Measurements from ENCODE around the gene NLRC5. TPM values are rescaled to one million over a fixed set of nuclear protein-coding genes. Genes with fewer than 3 reads are reported as not detected.
"Not testable (repeated sequence)": the region's sequence is repeated elsewhere in the genome, so short reads cannot be mapped to it uniquely, and the experiment has no call there.

NLRC5 gene
- total RNA-seq, 2 donors from 2014 or later, result 239 to 256 TPM

DNA sequence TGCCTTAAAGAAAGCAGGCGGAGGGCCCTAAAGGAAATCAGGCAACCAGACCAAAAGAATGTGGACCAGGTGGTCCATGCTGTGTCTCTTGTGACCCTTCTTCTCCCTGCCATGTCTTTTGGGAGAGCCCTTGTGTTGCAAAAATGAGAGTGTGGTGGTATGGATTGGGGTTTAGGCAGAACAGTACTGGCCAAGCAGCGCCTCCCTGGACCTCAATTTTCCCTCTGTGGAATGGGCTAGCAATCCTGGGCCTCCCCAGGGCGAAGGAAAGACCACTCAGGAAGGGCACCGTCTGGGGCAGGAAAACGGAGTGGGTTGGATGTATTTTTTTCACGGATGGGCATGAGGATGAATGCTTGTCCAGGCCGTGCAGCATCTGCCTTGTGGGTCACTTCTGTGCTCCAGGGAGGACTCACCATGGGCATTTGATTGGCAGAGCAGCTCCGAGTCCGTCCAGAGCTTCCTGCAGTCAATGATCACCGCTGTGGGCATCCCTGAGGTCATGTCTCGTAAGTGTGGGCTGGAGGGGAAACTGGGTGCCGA lies 7.6 kb upstream of the NLRC5 start:
- no peaks in the 10 kb centered on the region for H3K9me3 Mint-ChIP-seq
- H3K4me1 Mint-ChIP-seq (ENCODE audit: low read depth), result peaks cover 71% of the 10 kb centered on the region
- DNase-seq, result no peak
- no peak overlapping the region for H3K27ac Mint-ChIP-seq
- H3K4me3 Mint-ChIP-seq, result no peak overlapping the region
- ATAC-seq (replicated peaks in 1 of 2), result no peak
- H3K27me3 Mint-ChIP-seq (ENCODE audit: low read depth), result no peaks in the 10 kb centered on the region
- peaks cover 8 to 15% of the 10 kb centered on the region in 2 donors for H3K36me3 Mint-ChIP-seq (ENCODE audit: insufficient read depth in 2 of 2)

DNA sequence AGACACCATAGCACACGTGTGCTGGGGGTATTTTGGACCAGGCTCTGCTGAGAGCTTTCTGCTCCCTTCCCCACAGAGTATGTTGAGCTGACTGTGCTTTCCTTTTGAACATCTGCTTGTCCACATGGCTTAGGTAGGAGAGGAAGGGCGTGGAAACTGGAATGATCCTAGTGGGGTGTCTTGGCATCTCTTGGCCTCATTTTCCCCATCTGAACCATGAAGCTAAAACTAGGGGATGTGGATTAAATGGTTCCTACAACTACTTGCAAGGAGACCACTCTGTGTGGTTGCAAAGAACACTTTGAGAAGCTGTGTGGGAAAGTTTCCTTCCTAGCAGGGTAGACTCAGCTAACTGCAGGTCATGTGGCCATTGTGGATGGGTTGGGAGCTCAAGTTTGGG lies 6.7 kb upstream of the NLRC5 start:
- ATAC-seq (replicated peaks in 1 of 2) (no peak), DNase-seq (no peak)
- H3K36me3 Mint-ChIP-seq (ENCODE audit: insufficient read depth in 2 of 2), result peaks cover 9 to 17% of the 10 kb centered on the region in 2 donors

DNA sequence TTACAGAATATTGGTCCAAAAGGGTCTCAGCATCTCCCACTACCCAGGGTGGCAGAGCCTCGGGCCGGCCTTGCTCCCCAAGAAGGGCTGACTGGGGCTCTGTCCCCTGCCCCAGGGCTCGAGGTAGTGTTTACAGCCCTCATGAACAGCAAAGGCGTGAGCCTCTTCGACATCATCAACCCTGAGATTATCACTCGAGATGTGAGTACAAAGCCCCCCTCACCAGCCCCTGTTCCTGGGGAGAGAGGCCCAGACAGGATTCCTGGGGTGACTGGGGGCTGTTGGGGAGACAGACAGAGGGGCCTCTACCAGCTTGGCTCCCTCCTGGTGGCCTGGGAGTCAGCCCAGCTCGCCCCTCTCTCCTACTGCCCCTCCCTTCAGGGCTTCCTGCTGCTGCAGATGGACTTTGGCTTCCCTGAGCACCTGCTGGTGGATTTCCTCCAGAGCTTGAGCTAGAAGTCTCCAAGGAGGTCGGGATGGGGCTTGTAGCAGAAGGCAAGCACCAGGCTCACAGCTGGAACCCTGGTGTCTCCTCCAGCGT lies 6.1 kb upstream of the NLRC5 start:
- DNase-seq (no peak), ATAC-seq (replicated peaks in 1 of 2) (no peak)
- Mint-ChIP-seq H3K36me3 (ENCODE audit: insufficient read depth in 2 of 2) (peaks cover 9 to 21% of the 10 kb centered on the region in 2 donors), H3K27me3 (ENCODE audit: low read depth) (no peaks in the 10 kb centered on the region), H3K27ac (no peak overlapping the region), H3K9me3 (no peaks in the 10 kb centered on the region), H3K4me3 (no peak overlapping the region), H3K4me1 (ENCODE audit: low read depth) (peaks cover 85% of the 10 kb centered on the region)

More for the DNA sequence above, 6.7 kb upstream of the NLRC5 start:
- no peaks in the 10 kb centered on the region for H3K9me3 Mint-ChIP-seq
- no peak overlapping the region for H3K4me3 Mint-ChIP-seq
- H3K27ac Mint-ChIP-seq, result peak overlapping the region; percentile 87
- peaks cover 80% of the 10 kb centered on the region for H3K4me1 Mint-ChIP-seq (ENCODE audit: low read depth)
- H3K27me3 Mint-ChIP-seq (ENCODE audit: low read depth), result no peaks in the 10 kb centered on the region

DNA sequence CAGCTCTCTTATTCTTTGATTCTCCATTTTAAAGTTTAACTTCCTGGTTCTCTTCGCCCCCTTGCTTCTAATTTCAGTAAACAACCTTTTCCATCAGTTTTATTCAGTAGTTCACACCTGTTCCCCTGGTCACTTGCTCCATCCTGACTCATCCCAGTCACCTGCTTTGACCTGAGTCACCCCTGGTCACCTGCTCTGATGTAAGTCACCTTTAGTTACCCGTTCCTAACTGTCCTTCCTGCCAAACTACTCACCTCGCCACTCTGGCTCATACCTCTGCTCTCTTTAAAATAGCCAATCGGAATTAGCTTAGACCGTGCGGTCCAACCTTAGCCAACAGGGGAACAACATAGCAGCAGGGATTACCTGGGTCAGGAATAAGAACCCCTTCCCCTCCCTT lies 4.7 kb upstream of the NLRC5 start:
- Mint-ChIP-seq H3K27ac (peak overlapping the region; percentile 93), H3K9me3 (no peaks in the 10 kb centered on the region), H3K27me3 (ENCODE audit: low read depth) (no peaks in the 10 kb centered on the region), H3K4me3 (peak overlapping the region; percentile 60 to 83), H3K36me3 (ENCODE audit: insufficient read depth in 2 of 2) (peaks cover 13 to 21% of the 10 kb centered on the region in 2 donors), H3K4me1 (ENCODE audit: low read depth) (peaks cover 92% of the 10 kb centered on the region)
- DNase-seq (peak in 1 of 2 donors; percentile 38), ATAC-seq (replicated peaks in 1 of 2) (no peak)

GRCh38 chr16:56985288-56985961 lies 3.9 kb upstream of the NLRC5 start:
- Mint-ChIP-seq H3K9me3 (no peaks in the 10 kb centered on the region), H3K27me3 (ENCODE audit: low read depth) (no peaks in the 10 kb centered on the region), H3K36me3 (ENCODE audit: insufficient read depth in 2 of 2) (peaks cover 14 to 25% of the 10 kb centered on the region in 2 donors), H3K27ac (peak overlapping the region; percentile 93), H3K4me3 (peak overlapping the region; percentile 60 to 83), H3K4me1 (ENCODE audit: low read depth) (peaks cover 88% of the 10 kb centered on the region)
- ATAC-seq (replicated peaks in 1 of 2) (no peak), DNase-seq (peak in 1 of 2 donors; percentile 39)

GRCh38 chr16:56985962-56986360 lies 3.4 kb upstream of the NLRC5 start:
- no peaks in the 10 kb centered on the region for H3K9me3 Mint-ChIP-seq
- no peak for DNase-seq
- H3K4me3 Mint-ChIP-seq, result peak overlapping the region; percentile 60 to 83
- no peaks in the 10 kb centered on the region for H3K27me3 Mint-ChIP-seq (ENCODE audit: low read depth)
- peak overlapping the region; percentile 93 for H3K27ac Mint-ChIP-seq
- peaks cover 18 to 31% of the 10 kb centered on the region in 2 donors for H3K36me3 Mint-ChIP-seq (ENCODE audit: insufficient read depth in 2 of 2)
- peaks cover 88% of the 10 kb centered on the region for H3K4me1 Mint-ChIP-seq (ENCODE audit: low read depth)
- ATAC-seq (replicated peaks in 1 of 2), result no peak

DNA sequence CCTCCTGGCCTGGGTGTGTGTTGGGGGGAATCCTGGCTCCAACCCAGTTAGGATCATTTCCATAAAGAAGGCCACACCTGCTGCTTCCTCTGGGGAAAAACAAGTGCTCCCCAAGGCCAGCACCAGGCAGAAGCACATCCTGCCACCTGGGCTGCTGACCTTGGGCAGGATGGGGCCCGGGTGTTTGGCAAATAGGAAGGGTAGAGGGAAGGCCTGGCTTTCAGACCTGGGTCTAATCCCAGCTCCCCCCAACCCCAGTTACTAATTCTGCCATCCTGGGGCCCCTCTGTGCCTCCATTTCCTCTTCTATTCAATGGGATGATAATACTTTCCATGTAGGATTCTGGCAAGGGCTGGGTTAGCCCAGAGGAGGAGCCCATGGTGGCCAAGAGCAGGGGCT lies 3.0 kb upstream of the NLRC5 start:
- H3K27ac Mint-ChIP-seq, result peak overlapping the region; percentile 93
- peaks cover 85% of the 10 kb centered on the region for H3K4me1 Mint-ChIP-seq (ENCODE audit: low read depth)
- ATAC-seq (replicated peaks in 1 of 2) (no peak), DNase-seq (no peak)
- no peaks in the 10 kb centered on the region for H3K9me3 Mint-ChIP-seq
- no peaks in the 10 kb centered on the region for H3K27me3 Mint-ChIP-seq (ENCODE audit: low read depth)
- peaks cover 19 to 31% of the 10 kb centered on the region in 2 donors for H3K36me3 Mint-ChIP-seq (ENCODE audit: insufficient read depth in 2 of 2)
- peak overlapping the region; percentile 83 to 97 for H3K4me3 Mint-ChIP-seq

- not testable (repeated sequence) for H3K27me3 Mint-ChIP-seq (ENCODE audit: low read depth); ATAC-seq (replicated peaks in 1 of 2); DNase-seq; H3K9me3 Mint-ChIP-seq
- Mint-ChIP-seq H3K36me3 (ENCODE audit: insufficient read depth in 2 of 2) (peaks cover 22 to 36% of the 10 kb centered on the region in 2 donors), H3K4me1 (ENCODE audit: low read depth) (peaks cover 85% of the 10 kb centered on the region), H3K27ac (peak overlapping the region; percentile 93), H3K4me3 (peak overlapping the region; percentile 83 to 97)
Measured at GRCh38 chr16:56986908-56987307, 2.4 kb upstream of the NLRC5 start.

DNA sequence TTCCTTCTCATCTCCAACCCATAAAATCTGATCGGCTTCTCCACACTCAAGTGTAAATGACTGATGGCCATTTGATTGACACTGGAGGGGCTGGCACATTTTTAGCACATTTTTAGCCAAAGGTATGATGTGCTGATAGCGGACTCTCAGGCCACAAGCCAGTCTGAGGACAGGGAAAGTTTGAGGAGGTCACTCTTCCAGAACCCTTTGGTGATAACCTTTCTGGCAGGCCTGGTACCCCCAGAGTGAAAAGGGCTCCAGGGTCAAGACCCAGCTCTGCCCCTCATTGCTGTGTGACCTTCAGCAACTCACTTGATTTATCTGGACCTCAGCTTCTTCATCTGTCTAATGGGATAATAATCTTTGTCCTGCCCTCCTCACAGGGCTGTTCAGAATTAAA lies 1.7 kb upstream of the NLRC5 start:
- no peaks in the 10 kb centered on the region for H3K9me3 Mint-ChIP-seq
- H3K4me1 Mint-ChIP-seq (ENCODE audit: low read depth), result peaks cover 80% of the 10 kb centered on the region
- H3K27me3 Mint-ChIP-seq (ENCODE audit: low read depth), result no peaks in the 10 kb centered on the region
- peaks cover 22 to 32% of the 10 kb centered on the region in 2 donors for H3K36me3 Mint-ChIP-seq (ENCODE audit: insufficient read depth in 2 of 2)
- H3K27ac Mint-ChIP-seq, result peak overlapping the region; percentile 93
- DNase-seq, result no peak
- H3K4me3 Mint-ChIP-seq, result peak overlapping the region; percentile 83 to 97
- ATAC-seq (replicated peaks in 1 of 2), result no peak

DNA sequence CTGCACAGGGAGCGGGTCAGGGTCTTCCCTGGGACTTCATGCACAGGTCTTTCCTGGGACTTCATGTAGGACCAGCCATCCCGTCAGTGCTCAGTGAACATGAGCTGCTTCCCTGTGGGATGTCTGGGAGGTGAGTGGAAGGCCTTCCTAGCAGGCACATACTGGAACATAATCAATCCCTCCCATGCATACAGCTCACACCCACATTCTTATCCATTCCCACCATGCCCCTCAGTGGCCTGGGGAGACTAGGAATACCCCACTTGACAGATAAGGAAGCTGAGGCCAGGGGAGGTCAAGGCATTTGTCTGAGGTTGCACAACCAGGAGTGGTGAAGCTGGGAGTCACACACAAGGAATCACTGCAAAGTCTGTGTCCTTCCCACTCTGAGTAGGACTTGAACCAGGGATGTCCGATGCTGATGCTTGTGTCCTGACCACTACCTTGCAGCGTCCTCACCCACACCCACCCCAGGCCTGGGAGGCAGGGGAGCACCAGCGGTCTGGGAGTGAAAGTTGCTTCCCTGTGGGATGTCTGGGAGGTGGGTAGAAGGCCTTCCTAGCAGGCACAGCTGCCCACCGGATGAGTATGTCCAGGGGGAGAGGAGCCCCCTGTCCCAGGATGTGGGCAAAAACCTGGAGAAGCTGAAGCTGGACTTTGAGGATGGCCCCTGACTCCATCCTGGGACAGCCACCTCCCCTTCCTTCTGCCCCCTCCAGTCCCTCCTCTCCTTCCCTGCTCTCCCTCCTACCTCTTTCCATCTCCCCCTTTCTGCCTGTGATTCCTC lies 1.0 kb upstream of the NLRC5 start:
- DNase-seq, result no peak
- H3K4me3 Mint-ChIP-seq, result peak overlapping the region; percentile 83 to 97
- no peaks in the 10 kb centered on the region for H3K27me3 Mint-ChIP-seq (ENCODE audit: low read depth)
- peaks cover 22 to 34% of the 10 kb centered on the region in 2 donors for H3K36me3 Mint-ChIP-seq (ENCODE audit: insufficient read depth in 2 of 2)
- H3K27ac Mint-ChIP-seq, result peak overlapping the region; percentile 93
- H3K9me3 Mint-ChIP-seq, result no peaks in the 10 kb centered on the region
- H3K4me1 Mint-ChIP-seq (ENCODE audit: low read depth), result peaks cover 79% of the 10 kb centered on the region
- no peak for ATAC-seq (replicated peaks in 1 of 2)

- peak overlapping the region; percentile 83 to 97 for H3K4me3 Mint-ChIP-seq
- DNase-seq (no peak), ATAC-seq (replicated peaks in 1 of 2) (no peak)
- peaks cover 82% of the 10 kb centered on the region for H3K4me1 Mint-ChIP-seq (ENCODE audit: low read depth)
- H3K36me3 Mint-ChIP-seq (ENCODE audit: insufficient read depth in 2 of 2), result peaks cover 22 to 38% of the 10 kb centered on the region in 2 donors
- peak overlapping the region; percentile 93 for H3K27ac Mint-ChIP-seq
- H3K27me3 Mint-ChIP-seq (ENCODE audit: low read depth), result no peaks in the 10 kb centered on the region
- H3K9me3 Mint-ChIP-seq, result no peaks in the 10 kb centered on the region
Measured at GRCh38 chr16:56989988-56990387, 631 bp downstream of the NLRC5 start.

- peak overlapping the region; percentile 83 to 97 for H3K4me3 Mint-ChIP-seq
- H3K9me3 Mint-ChIP-seq, result no peaks in the 10 kb centered on the region
- peak overlapping the region; percentile 93 for H3K27ac Mint-ChIP-seq
- H3K36me3 Mint-ChIP-seq (ENCODE audit: insufficient read depth in 2 of 2), result peaks cover 22 to 36% of the 10 kb centered on the region in 2 donors
- H3K27me3 Mint-ChIP-seq (ENCODE audit: low read depth), result no peaks in the 10 kb centered on the region
- DNase-seq (peak in 1 of 2 donors; percentile 51), ATAC-seq (replicated peaks in 1 of 2) (no peak)
- peaks cover 82% of the 10 kb centered on the region for H3K4me1 Mint-ChIP-seq (ENCODE audit: low read depth)
Measured at GRCh38 chr16:56990407-56991286, 1.3 kb downstream of the NLRC5 start.
